A549 (cell line): ENCODE results near the gene PASD1. TPM values are rescaled to one million over a fixed set of nuclear protein-coding genes. Genes with fewer than 3 reads are reported as not detected.

Source experiments
- ATAC-seq, 2 experiments: fragments of 200-7000 bp in 1 of 2; fragments of >200 bp in 1 of 2; cut with Nextera tagmentation in 1 of 2; cut with Tn5 transposase in 1 of 2; 3 replicates each; pipeline versions ENCODE4 v1.8.0 to v1.9.1; 2018 to 2020; ENCODE audit warnings: mild to moderate bottlenecking in 1 of 2, moderate library complexity in 1 of 2
- CTCF ChIA-PET: fragments of 300-600 bp; sonication (Branson Sonifier 250); formaldehyde crosslinking; extraction: SDS; loops from one replicate; lab custom pipeline; 2021; ENCODE audit warnings: antibody characterized with exemption, inconsistent platforms; lab: Yijun Ruan, JAX
- POLR2A ChIA-PET: fragments of 350-600 bp; formaldehyde crosslinking; extraction: SDS; loops from one replicate; lab custom pipeline; 2021; ENCODE audit warnings: antibody characterized with exemption, inconsistent platforms; lab: Yijun Ruan, JAX
- DNase-seq, 2 experiments: peaks; one replicate each; pipeline versions ENCODE4 v3.0.0 to v3.0.0-alpha.2; 2011 to 2016; ENCODE audit warnings: low read depth in 1 of 2, low spot score in 1 of 2
- FAIRE-seq: peaks from 2 replicates; lab custom pipeline; 2011; peaks lifted over from hg19 to GRCh38; lab: Jason Lieb, UNC
- H3K27ac ChIP-seq, 2 experiments: fragments of >200 bp; sonication (Bioruptor Twin); formaldehyde crosslinking; 3 replicates each; pipeline ENCODE4 v1.5.1; 2016 to 2017
- H3K4me1 ChIP-seq: fragments of >200 bp; sonication (Bioruptor Twin); formaldehyde crosslinking; 3 replicates; pipeline ENCODE4 v1.6.1; 2016
- H3K4me2 ChIP-seq: fragments of >200 bp; sonication (Bioruptor Twin); formaldehyde crosslinking; 3 replicates; pipeline ENCODE4 v1.6.1; 2016
- H3K4me3 ChIP-seq: fragments of >200 bp; sonication (Bioruptor Twin); formaldehyde crosslinking; 3 replicates; pipeline ENCODE4 v1.5.1; 2016
- H3K9me3 ChIP-seq: fragments of >200 bp; sonication (Bioruptor Twin); formaldehyde crosslinking; 3 replicates; pipeline ENCODE4 v1.6.1; 2016
- CBX2 ChIP-seq: fragments of 200-600 bp; sonication (generic); IDR thresholded peaks from 2 replicates; pipeline ENCODE4 v1.6.1; 2016; ENCODE audit warnings: low read depth, mild to moderate bottlenecking, borderline replicate concordance
- CBX8 ChIP-seq: fragments of 200-600 bp; sonication (generic); IDR thresholded peaks from 2 replicates; pipeline ENCODE4 v1.6.1; 2016
- CTCF ChIP-seq: fragments of >200 bp; sonication (Bioruptor Twin); formaldehyde crosslinking; IDR thresholded peaks from 3 replicates; pipeline ENCODE4 v1.5.1; 2016
- ESRRA ChIP-seq: fragments of 150-350 bp; IDR thresholded peaks from 2 replicates; pipeline ENCODE4 v1.6.1; 2014; ENCODE audit warnings: mild to moderate bottlenecking, low read length, borderline replicate concordance
- FOSB ChIP-seq: fragments of 250-450 bp; sonication (Bioruptor Pico); IDR thresholded peaks from 2 replicates; pipeline ENCODE4 v1.5.0; 2020; ENCODE audit warnings: mild to moderate bottlenecking, moderate library complexity
- FOXS1 ChIP-seq: fragments of 250-450 bp; sonication (Bioruptor Pico); IDR thresholded peaks from 2 replicates; pipeline ENCODE4 v1.5.0; 2020; ENCODE audit warnings: mild to moderate bottlenecking, moderate library complexity
- GATA3 ChIP-seq: IDR thresholded peaks from 2 replicates; pipeline ENCODE4 v1.6.1; 2012; ENCODE audit warnings: borderline replicate concordance
- HDAC2 ChIP-seq: fragments of 200-600 bp; sonication (generic); IDR thresholded peaks from 2 replicates; pipeline ENCODE4 v1.6.1; 2016
- HEYL ChIP-seq: fragments of 250-450 bp; sonication (Bioruptor Pico); IDR thresholded peaks from 2 replicates; pipeline ENCODE4 v1.8.0; 2021; ENCODE audit warnings: mild to moderate bottlenecking, moderate library complexity
- HOXB13 ChIP-seq: fragments of 250-450 bp; sonication (Bioruptor Pico); IDR thresholded peaks from 2 replicates; pipeline ENCODE4 v1.5.0; 2020; ENCODE audit warnings: low read depth, mild to moderate bottlenecking, moderate library complexity
- HOXB5 ChIP-seq: fragments of 250-450 bp; sonication (Bioruptor Pico); IDR thresholded peaks from 2 replicates; pipeline ENCODE4 v1.5.0; 2020; ENCODE audit warnings: mild to moderate bottlenecking, moderate library complexity
- JUN ChIP-seq, 2 experiments: fragments of >200 bp; sonication (Bioruptor Twin); formaldehyde crosslinking; IDR thresholded peaks; 2 replicates in 1 of 2; 3 replicates in 1 of 2; pipeline ENCODE4 v1.6.1; 2016 to 2017
- KDM5A ChIP-seq: fragments of 200-600 bp; sonication (generic); IDR thresholded peaks from 2 replicates; pipeline ENCODE4 v1.6.1; 2016; ENCODE audit warnings: antibody characterized with exemption, mild to moderate bottlenecking
- MAFK ChIP-seq: fragments of 450-650 bp; IDR thresholded peaks from 2 replicates; pipeline ENCODE4 v1.6.1; 2014; ENCODE audit not compliant: partially characterized antibody
- MAX ChIP-seq: IDR thresholded peaks from 2 replicates; pipeline ENCODE4 v1.6.1; 2012
- MAZ ChIP-seq: fragments of 150-350 bp; IDR thresholded peaks from 2 replicates; pipeline ENCODE4 v1.6.1; 2014; ENCODE audit warnings: antibody characterized with exemption, low read depth, low read length, borderline replicate concordance
- NR3C1 ChIP-seq: fragments of >200 bp; sonication (Bioruptor Twin); formaldehyde crosslinking; IDR thresholded peaks from 3 replicates; pipeline ENCODE4 v1.6.1; 2017
- PHF8 ChIP-seq: fragments of 200-600 bp; sonication (generic); IDR thresholded peaks from 2 replicates; pipeline ENCODE4 v1.6.1; 2016; ENCODE audit warnings: low read depth, mild to moderate bottlenecking, antibody characterized with exemption, moderate library complexity, borderline replicate concordance
- POLR2A ChIP-seq: IDR thresholded peaks from 2 replicates; pipeline ENCODE4 v1.6.1; 2012; ENCODE audit warnings: mild to moderate bottlenecking, low read length
- RAD21 ChIP-seq, 2 experiments: fragments of >200 bp in 1 of 2; sonication (Bioruptor Twin) in 1 of 2; formaldehyde crosslinking in 1 of 2; IDR thresholded peaks in 1 of 2; conservative IDR thresholded peaks in 1 of 2; 2 replicates in 1 of 2; 3 replicates in 1 of 2; pipeline ENCODE4 v1.6.1; 2012 to 2018; ENCODE audit warnings: inconsistent platforms in 1 of 2
- RARB ChIP-seq: fragments of 250-450 bp; sonication (Bioruptor Pico); IDR thresholded peaks from 2 replicates; pipeline ENCODE4 v1.8.0; 2021; ENCODE audit warnings: mild to moderate bottlenecking, moderate library complexity
- REST ChIP-seq: fragments of 200-600 bp; sonication (generic); IDR thresholded peaks from 2 replicates; pipeline ENCODE4 v1.6.1; 2016; ENCODE audit warnings: antibody characterized with exemption, mild to moderate bottlenecking, moderate library complexity
- RFX5 ChIP-seq: fragments of 450-650 bp; IDR thresholded peaks from 2 replicates; pipeline ENCODE4 v1.7.1; 2014; ENCODE audit warnings: antibody characterized with exemption, mild to moderate bottlenecking, moderate library complexity
- RNF2 ChIP-seq: fragments of 200-600 bp; sonication (generic); IDR thresholded peaks from 2 replicates; pipeline ENCODE4 v1.6.1; 2016; ENCODE audit warnings: low read depth, mild to moderate bottlenecking, antibody characterized with exemption, moderate library complexity, borderline replicate concordance
- TP53 ChIP-seq: fragments of 250-450 bp; sonication (Bioruptor Pico); IDR thresholded peaks from 2 replicates; pipeline ENCODE4 v1.5.0; 2021; ENCODE audit warnings: mild to moderate bottlenecking, moderate library complexity
- USF2 ChIP-seq: fragments of 450-650 bp; IDR thresholded peaks from 2 replicates; pipeline ENCODE4 v1.6.1; 2014; ENCODE audit warnings: antibody characterized with exemption
- ZC3H11A ChIP-seq: fragments of 450-650 bp; IDR thresholded peaks from 2 replicates; pipeline ENCODE4 v1.6.1; 2014; ENCODE audit warnings: antibody characterized with exemption, mild to moderate bottlenecking
- ZNF302 ChIP-seq: fragments of 250-450 bp; sonication (Bioruptor Pico); IDR thresholded peaks from 2 replicates; pipeline ENCODE4 v1.9.0; 2021; ENCODE audit warnings: inconsistent platforms, mild to moderate bottlenecking, moderate library complexity
- WGBS: methylation state at CpG from one replicate; pipeline ENCODE4 v1.1.6; 2017; ENCODE audit errors: missing lambda C conversion rate; 5-methylcytosine and 5-hydroxymethylcytosine counted together
- polyA plus RNA-seq, 4 experiments: library from polyadenylated mRNA; depleted of rRNA in 3 of 4; stranded (reverse); fragments of >200 nt; fragmentation: RNase III in 1 of 4; extraction: RNeasy Plus Mini Kit Qiagen cat#74134 plus additional on column Dnase treatment in 1 of 4; gene quantifications; 2 replicates in 3 of 4; 3 replicates in 1 of 4; pipeline ENCODE4 v1.2.3, GENCODE V29; 2011 to 2017

Gene PASD1
- polyA plus RNA-seq, 2 of the 4 experiments (the other 2 are of a cell fraction) = not detected

- no peak overlapping the region for H3K27ac ChIP-seq
- FAIRE-seq = no peak
- ChIA-PET CTCF (interaction anchor here (0.6 to 1.3 kb wide), 3 partner anchors 244 to 957 kb away, joined by 3 to 4 read pairs (median 3); no protein-coding TSS in a partner anchor), POLR2A (no interaction called here)
- no peak overlapping the region for H3K4me3 ChIP-seq
- WGBS = 2% methylated on average over 4 of the region's 6 CpGs
- H3K4me2 ChIP-seq = no peak overlapping the region
- no peaks in the 10 kb centered on the region for H3K9me3 ChIP-seq
- no peak for ATAC-seq
- no peak for DNase-seq
- TF ChIP-seq RARB (CRISPR knock-in tag) (no peak), MAX (no peak), TP53 (no peak), NR3C1 (no peak), RNF2 (no peak), JUN (IDR thresholded peaks at IDR 0.05) (no peak), RAD21 (conservative IDR thresholded peaks at IDR 0.05 in 1 of 2, IDR thresholded peaks at IDR 0.05 in 1 of 2) (no peak), ZNF302 (CRISPR knock-in tag) (no peak), REST (no peak), FOSB (CRISPR knock-in tag) (no peak), MAZ (no peak), CBX8 (no peak), FOXS1 (CRISPR knock-in tag) (no peak), GATA3 (no peak), MAFK (no peak), HDAC2 (no peak)
- H3K4me1 ChIP-seq = no peaks in the 10 kb centered on the region
Measured at GRCh38 chrX:151675121-151675746, 111.8 kb downstream of the PASD1 start.

GRCh38 chrX:151676196-151676595 lies 112.7 kb downstream of the PASD1 start:
- no peaks in the 10 kb centered on the region for H3K9me3 ChIP-seq
- DNase-seq (no peak), ATAC-seq (no peak), FAIRE-seq (no peak)
- ChIA-PET CTCF (no interaction called here), POLR2A (no interaction called here)
- no peak overlapping the region for H3K4me2 ChIP-seq
- no peaks in the 10 kb centered on the region for H3K4me1 ChIP-seq
- no peak overlapping the region for H3K27ac ChIP-seq
- TF ChIP-seq FOSB (CRISPR knock-in tag) (no peak), USF2 (no peak), HOXB5 (CRISPR knock-in tag) (no peak), CBX2 (no peak), HEYL (CRISPR knock-in tag) (no peak), MAZ (no peak), HOXB13 (CRISPR knock-in tag) (no peak), MAX (no peak), KDM5A (no peak), POLR2A (no peak), ZNF302 (CRISPR knock-in tag) (no peak), ZC3H11A (no peak), PHF8 (no peak), RFX5 (no peak), ESRRA (no peak), CTCF (no peak)
- H3K4me3 ChIP-seq = no peak overlapping the region
- 23% methylated on average over 4 of the region's 4 CpGs for WGBS
